K562 (cell line): Measurements from ENCODE around the gene LAX1. TPM values are rescaled to one million over a fixed set of nuclear protein-coding genes. Genes with fewer than 3 reads are reported as not detected.
A peak's percentile ranks its signal among the peaks of the same experiment; 100 is the strongest.

Experiments
- CBFB ChIP-seq: sonication (generic); formaldehyde crosslinking; IDR thresholded peaks from 2 replicates; pipeline ENCODE4 v1.4.0; 2020; ENCODE audit warnings: mild to moderate bottlenecking, missing genetic modification reagents
- DDX20 ChIP-seq: fragments of 450-650 bp; IDR thresholded peaks from 2 replicates; pipeline ENCODE4 v1.6.1; 2016; ENCODE audit warnings: missing genetic modification characterization, low read depth, mild to moderate bottlenecking, missing compliant biosample characterization, moderate library complexity
- KDM1A ChIP-seq, 2 experiments: fragments of 450-650 bp; IDR thresholded peaks; 2 replicates each; pipeline ENCODE4 v1.6.1; 2016; ENCODE audit warnings: mild to moderate bottlenecking in 2 of 2
- NR3C1 ChIP-seq: sonication (generic); formaldehyde crosslinking; IDR thresholded peaks from 2 replicates; pipeline ENCODE4 v1.8.1; 2022; ENCODE audit warnings: missing genetic modification reagents
- RB1 ChIP-seq: fragments of 450-650 bp; IDR thresholded peaks from 2 replicates; pipeline ENCODE4 v1.6.1; 2017; ENCODE audit warnings: low read depth, mild to moderate bottlenecking
- polyA plus RNA-seq, 8 experiments: library from polyadenylated mRNA; depleted of rRNA in 4 of 8; stranded (reverse) in 5 of 8; unstranded in 3 of 8; fragments of >200 nt; fragmentation: Nextera tagmentation in 2 of 8; fragmentation: Illumina TruSeq in 1 of 8; extraction: Ambion mirVana in 2 of 8; extraction: Trizol in 1 of 8; gene quantifications; 2 replicates each; pipeline versions ENCODE4 v1.2.1 to v1.2.3, GENCODE V29; 2011 to 2014; ENCODE audit warnings: inconsistent platforms in 1 of 8, missing spikeins in 1 of 8
- total RNA-seq, 7 experiments: library from RNA; depleted of rRNA in 6 of 7; stranded (reverse); fragments of >200 nt in 6 of 7; fragmentation: Illumina TruSeq in 2 of 7; extraction: Trizol in 2 of 7; gene quantifications; 2 replicates each; pipeline versions ENCODE4 v1.2.1 to v1.2.3, GENCODE V29; 2011 to 2021; ENCODE audit warnings: low replicate concordance in 1 of 7
- TF ChIP-seq, protein P1 (sequence below): fragments of 450-650 bp; IDR thresholded peaks from 2 replicates; pipeline ENCODE4 v1.6.1; 2017; ENCODE audit warnings: antibody characterized with exemption, mild to moderate bottlenecking
- TF ChIP-seq, protein P2 (sequence below): fragments of 450-650 bp; conservative IDR thresholded peaks from 2 replicates; pipeline ENCODE4 v1.6.1; 2016; ENCODE audit warnings: missing genetic modification characterization, low read depth, mild to moderate bottlenecking, missing compliant biosample characterization, moderate library complexity
- TF ChIP-seq, protein P3 (sequence below), 2 experiments: fragments of 450-650 bp in 1 of 2; sonication (generic) in 1 of 2; formaldehyde crosslinking in 1 of 2; IDR thresholded peaks; 2 replicates each; pipeline versions ENCODE4 v1.7.1 to v1.9.0; 2016 to 2022; ENCODE audit warnings: inconsistent platforms in 1 of 2, mild to moderate bottlenecking in 1 of 2, missing genetic modification reagents in 1 of 2
- TF ChIP-seq, protein P4 (sequence below), 2 experiments: fragments of 450-650 bp in 1 of 2; sonication (generic) in 1 of 2; formaldehyde crosslinking; conservative IDR thresholded peaks; 2 replicates each; pipeline versions ENCODE4 v1.4.0 to v1.8.1; 2020 to 2022; ENCODE audit warnings: mild to moderate bottlenecking in 1 of 2, missing genetic modification reagents in 1 of 2
- TF ChIP-seq, protein P5 (sequence below): IDR thresholded peaks from 2 replicates; pipeline ENCODE4 v1.6.1; 2011; ENCODE audit not compliant: insufficient read length; ENCODE audit errors: extremely low read depth

The LAX1 gene
- total and polyA plus RNA-seq, 9 of the 15 experiments (the other 6 are each of a cell fraction or from before 2014, with no cell fraction given) = not detected

DNA sequence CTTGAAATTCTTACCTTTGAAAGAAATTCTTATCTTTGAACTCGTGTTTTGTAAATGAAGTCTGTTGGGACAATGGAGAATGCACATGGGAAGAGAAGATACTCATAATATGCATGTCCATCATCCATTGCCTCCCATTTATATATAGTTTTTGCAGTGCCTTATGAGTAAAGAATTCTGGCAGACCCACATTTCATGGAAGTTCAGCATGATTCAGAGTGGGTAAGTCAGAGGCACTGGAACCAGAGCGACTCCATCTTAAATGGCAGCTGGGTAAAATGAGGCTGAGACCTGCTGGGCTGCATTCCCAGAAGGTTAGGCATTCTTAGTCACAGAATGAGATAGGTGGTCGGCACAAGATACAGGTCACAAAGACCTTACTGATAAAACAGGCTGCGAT is 13.8 kb downstream of the LAX1 start (continued):
- TF ChIP-seq, protein P1, sequence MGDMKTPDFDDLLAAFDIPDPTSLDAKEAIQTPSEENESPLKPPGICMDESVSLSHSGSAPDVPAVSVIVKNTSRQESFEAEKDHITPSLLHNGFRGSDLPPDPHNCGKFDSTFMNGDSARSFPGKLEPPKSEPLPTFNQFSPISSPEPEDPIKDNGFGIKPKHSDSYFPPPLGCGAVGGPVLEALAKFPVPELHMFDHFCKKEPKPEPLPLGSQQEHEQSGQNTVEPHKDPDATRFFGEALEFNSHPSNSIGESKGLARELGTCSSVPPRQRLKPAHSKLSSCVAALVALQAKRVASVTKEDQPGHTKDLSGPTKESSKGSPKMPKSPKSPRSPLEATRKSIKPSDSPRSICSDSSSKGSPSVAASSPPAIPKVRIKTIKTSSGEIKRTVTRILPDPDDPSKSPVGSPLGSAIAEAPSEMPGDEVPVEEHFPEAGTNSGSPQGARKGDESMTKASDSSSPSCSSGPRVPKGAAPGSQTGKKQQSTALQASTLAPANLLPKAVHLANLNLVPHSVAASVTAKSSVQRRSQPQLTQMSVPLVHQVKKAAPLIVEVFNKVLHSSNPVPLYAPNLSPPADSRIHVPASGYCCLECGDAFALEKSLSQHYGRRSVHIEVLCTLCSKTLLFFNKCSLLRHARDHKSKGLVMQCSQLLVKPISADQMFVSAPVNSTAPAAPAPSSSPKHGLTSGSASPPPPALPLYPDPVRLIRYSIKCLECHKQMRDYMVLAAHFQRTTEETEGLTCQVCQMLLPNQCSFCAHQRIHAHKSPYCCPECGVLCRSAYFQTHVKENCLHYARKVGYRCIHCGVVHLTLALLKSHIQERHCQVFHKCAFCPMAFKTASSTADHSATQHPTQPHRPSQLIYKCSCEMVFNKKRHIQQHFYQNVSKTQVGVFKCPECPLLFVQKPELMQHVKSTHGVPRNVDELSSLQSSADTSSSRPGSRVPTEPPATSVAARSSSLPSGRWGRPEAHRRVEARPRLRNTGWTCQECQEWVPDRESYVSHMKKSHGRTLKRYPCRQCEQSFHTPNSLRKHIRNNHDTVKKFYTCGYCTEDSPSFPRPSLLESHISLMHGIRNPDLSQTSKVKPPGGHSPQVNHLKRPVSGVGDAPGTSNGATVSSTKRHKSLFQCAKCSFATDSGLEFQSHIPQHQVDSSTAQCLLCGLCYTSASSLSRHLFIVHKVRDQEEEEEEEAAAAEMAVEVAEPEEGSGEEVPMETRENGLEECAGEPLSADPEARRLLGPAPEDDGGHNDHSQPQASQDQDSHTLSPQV = peak; percentile 91
- TF ChIP-seq, protein P2, sequence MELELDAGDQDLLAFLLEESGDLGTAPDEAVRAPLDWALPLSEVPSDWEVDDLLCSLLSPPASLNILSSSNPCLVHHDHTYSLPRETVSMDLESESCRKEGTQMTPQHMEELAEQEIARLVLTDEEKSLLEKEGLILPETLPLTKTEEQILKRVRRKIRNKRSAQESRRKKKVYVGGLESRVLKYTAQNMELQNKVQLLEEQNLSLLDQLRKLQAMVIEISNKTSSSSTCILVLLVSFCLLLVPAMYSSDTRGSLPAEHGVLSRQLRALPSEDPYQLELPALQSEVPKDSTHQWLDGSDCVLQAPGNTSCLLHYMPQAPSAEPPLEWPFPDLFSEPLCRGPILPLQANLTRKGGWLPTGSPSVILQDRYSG (tag) = peak; percentile 92
- TF ChIP-seq RB1 = no peak
- no peak for TF ChIP-seq CBFB (CRISPR knock-in tag)
- TF ChIP-seq, protein P3, sequence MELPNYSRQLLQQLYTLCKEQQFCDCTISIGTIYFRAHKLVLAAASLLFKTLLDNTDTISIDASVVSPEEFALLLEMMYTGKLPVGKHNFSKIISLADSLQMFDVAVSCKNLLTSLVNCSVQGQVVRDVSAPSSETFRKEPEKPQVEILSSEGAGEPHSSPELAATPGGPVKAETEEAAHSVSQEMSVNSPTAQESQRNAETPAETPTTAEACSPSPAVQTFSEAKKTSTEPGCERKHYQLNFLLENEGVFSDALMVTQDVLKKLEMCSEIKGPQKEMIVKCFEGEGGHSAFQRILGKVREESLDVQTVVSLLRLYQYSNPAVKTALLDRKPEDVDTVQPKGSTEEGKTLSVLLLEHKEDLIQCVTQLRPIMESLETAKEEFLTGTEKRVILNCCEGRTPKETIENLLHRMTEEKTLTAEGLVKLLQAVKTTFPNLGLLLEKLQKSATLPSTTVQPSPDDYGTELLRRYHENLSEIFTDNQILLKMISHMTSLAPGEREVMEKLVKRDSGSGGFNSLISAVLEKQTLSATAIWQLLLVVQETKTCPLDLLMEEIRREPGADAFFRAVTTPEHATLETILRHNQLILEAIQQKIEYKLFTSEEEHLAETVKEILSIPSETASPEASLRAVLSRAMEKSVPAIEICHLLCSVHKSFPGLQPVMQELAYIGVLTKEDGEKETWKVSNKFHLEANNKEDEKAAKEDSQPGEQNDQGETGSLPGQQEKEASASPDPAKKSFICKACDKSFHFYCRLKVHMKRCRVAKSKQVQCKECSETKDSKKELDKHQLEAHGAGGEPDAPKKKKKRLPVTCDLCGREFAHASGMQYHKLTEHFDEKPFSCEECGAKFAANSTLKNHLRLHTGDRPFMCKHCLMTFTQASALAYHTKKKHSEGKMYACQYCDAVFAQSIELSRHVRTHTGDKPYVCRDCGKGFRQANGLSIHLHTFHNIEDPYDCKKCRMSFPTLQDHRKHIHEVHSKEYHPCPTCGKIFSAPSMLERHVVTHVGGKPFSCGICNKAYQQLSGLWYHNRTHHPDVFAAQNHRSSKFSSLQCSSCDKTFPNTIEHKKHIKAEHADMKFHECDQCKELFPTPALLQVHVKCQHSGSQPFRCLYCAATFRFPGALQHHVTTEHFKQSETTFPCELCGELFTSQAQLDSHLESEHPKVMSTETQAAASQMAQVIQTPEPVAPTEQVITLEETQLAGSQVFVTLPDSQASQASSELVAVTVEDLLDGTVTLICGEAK (IDR thresholded peaks at IDR 0.05) = no peak
- TF ChIP-seq, protein P3 (CRISPR knock-in tag; IDR thresholded peaks at IDR 0.05) = no peak
- TF ChIP-seq, protein P4, sequence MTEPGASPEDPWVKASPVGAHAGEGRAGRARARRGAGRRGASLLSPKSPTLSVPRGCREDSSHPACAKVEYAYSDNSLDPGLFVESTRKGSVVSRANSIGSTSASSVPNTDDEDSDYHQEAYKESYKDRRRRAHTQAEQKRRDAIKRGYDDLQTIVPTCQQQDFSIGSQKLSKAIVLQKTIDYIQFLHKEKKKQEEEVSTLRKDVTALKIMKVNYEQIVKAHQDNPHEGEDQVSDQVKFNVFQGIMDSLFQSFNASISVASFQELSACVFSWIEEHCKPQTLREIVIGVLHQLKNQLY (CRISPR knock-in tag; conservative IDR thresholded peaks at IDR 0.05) = no peak
- TF ChIP-seq, protein P5, sequence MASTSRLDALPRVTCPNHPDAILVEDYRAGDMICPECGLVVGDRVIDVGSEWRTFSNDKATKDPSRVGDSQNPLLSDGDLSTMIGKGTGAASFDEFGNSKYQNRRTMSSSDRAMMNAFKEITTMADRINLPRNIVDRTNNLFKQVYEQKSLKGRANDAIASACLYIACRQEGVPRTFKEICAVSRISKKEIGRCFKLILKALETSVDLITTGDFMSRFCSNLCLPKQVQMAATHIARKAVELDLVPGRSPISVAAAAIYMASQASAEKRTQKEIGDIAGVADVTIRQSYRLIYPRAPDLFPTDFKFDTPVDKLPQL = no peak
- no peak for TF ChIP-seq KDM1A (IDR thresholded peaks at IDR 0.05)
- TF ChIP-seq NR3C1 (CRISPR knock-in tag) = no peak
- TF ChIP-seq DDX20 (tag) = peak; percentile 79
